HG02759 (cell line): Measurements from ENCODE around the gene BOC.

ENCODE experiments used
- ATAC-seq: cut with Tn5 transposase; IDR thresholded peaks from one replicate; pipeline ENCODE4 v1.9.1; 2021; ENCODE audit warnings: mild to moderate bottlenecking, moderate library complexity; ENCODE audit not compliant: unreplicated experiment

The BOC gene

DNA sequence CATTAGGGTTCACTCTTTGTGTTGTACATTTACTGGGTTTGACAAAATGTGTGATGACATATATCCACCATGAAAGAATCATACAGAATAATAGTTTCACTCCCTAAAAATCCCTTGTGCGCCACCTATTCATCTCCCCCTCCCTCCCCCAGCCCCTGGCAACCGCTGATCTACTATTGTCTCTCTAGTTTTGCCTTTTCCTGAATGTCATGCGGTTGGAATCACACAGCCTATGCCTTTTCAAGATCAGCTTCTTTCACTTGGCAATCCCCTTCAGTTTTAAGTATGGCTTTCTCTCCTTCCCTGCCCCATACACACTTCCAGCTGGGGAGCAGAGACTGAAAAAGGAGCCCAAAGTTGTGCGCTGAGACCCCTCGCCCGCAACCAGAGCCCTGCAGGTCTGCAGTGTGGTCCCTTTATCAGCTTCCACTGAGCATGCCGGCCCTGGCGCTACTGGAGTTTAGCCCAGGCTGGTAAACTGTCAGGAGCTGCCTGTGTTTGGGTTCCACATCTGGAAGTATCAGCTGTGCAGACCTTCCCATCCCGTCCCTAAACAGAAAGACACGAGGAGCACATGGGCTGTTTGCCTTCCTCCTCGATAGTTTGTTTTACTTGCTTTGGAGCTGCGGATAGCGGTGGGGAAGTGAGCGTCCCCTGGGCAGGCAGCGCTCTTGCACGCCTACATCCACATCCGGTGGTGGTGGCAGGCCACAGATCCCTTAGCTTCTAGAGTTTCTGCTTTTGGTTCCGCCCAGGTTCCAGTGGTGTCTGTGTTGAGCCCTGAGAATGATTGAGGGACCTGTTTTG is 12.3 kb downstream of the BOC start:
- ATAC-seq: peak; percentile 89

DNA sequence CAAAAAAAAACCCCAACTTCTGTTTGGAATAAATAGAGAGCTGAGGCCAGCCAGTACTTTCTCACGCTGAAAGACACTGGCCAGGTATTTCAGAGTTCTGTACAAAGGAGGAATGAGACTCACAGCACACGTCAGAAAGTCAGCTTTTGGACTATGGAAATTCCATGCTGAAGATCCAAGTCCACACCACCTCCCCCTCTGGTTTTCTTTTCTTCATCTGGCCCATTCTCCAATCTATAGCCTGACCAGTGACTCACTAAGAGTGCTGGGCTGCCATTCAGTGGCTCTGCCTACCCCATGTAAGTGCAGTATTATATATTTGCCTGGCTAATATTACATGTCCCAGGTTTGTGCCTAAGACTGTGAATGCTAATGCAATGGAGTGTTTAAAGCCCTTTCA is 13.9 kb downstream of the BOC start:
- ATAC-seq: no peak

DNA sequence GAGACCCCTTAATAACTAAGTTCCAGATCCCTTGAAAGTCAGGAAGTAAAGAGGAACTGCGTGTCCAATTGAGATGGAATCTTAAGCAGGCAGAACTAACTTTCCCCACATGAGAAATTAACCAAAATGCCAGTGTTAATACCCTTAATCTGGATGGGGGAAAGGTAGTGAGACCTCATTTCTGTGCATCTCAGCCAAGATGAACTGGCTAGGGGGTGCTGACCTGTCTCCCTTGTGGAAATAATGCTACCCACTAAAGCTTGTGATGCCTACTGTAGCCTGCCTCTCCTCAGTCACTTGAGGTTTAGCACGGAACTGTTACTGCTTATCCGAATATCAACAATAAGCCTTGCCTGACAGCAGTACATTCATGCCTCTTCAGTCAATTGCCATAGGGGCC is 15.1 kb downstream of the BOC start:
- no peak for ATAC-seq

DNA sequence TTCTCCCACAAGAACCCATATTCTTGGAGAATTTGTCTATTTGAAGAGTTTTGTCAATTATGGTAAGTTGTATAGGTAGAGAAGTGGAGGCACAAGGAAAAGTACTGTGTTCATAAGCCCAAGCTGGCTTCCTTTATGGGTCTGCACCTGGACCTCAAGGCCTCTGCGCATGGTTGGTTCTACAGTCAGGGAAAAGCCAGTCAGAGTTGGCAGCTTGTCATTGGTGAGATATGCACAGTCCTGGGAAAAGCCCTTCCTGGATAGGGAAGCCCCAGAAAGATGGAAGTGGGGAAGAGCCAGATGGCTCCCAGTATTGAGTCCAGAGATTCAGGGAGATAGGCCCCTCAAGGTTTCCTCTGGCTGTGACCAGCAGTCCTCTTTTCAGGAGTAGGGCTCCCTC is 15.8 kb downstream of the BOC start:
- ATAC-seq: no peak

DNA sequence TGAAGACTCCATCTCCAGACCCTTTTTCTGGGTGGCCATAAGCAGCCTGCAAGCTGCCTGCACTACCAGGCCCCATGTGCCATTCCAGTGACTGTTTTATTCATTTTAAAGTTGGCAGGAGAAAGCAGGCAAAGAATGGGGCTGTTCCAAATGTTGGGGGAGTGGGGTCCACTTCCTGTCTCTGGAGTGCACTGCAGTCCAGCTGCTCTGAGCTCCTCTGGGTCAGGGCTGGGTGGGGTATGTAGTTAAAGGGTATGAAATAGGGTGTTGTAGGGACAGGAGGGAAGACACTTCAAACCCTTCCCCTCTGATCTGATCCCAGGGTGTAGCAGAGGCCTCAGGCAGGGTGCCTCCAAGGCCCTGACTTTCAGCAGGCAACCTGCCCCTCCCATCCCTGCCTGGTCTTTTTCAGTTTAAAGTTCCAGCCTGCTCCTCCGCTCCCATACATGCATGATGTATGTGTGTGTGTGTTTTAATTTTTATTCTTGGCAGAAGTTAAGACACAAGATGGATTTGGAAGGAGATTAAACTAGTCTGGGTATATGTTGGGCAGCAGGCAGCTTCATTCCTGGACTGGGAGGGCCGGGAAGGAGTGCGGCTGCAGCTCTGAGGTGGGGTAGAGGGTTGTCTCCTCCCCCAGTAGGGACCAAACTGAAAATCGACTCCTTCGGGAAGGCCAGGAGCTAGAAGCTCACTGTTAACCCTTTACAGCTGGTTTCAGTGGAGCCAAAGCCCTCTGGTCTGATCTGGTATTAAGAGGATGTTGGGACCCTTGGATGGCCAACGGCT is 17.3 kb downstream of the BOC start:
- ATAC-seq: no peak

DNA sequence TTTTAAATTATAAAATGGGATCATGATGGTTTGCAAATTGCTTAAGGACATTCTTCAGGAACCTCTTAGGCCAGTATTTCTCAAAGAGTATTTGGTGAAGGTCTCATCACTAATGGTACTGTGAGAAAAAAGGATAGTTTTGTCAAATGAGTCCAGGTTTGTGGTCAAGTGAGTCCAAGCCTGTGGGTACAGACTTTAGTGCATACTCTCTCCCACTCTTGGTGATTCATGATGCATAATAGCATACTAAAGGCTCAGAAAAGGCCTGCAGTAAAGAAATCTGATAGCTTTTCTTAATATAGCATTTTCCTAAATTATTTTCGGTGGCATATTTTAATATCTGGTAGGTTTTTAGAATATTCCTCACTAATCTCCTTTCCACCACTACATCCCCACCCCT is 20.0 kb downstream of the BOC start:
- no peak for ATAC-seq

DNA sequence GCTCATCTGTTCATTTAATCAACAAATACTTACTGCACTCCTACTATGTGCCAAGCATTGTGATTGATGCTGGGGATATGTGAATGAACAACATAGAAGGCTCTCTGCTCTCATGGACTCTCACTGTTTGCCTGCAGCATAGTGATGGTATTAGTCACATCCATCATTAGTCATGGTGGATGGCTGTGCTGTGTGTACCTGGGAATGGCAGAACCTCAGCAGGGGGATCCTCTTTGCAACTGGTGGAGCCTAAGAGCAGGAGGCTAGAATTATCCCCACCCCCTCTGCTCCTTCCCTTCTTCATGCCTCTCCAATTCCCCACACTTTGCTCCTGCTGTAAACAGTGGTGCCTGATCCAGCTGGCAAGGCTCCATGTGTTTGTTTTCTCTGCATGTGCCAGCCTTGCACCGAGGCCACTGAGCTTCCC is 20.5 kb downstream of the BOC start:
- no peak for ATAC-seq

DNA sequence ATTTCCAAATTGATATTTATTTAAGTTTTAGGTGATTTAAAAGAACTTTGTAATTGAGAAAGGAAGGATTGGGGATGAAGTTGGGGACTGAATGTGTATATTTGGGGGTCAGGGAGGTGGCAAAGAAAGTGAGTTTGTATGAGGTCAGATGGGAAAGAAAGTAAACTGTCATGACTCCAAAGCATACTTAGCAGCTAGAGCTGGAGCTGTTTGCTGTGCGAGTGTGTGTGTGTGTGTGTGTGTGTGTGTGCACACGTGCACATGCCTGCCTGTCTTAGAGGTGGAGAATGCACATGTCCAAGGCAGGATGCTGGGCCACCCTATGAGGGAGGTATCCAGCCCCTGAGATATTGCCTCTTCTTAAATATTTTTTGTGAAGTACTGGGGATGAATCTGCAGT is 21.0 kb downstream of the BOC start:
- no peak for ATAC-seq

DNA sequence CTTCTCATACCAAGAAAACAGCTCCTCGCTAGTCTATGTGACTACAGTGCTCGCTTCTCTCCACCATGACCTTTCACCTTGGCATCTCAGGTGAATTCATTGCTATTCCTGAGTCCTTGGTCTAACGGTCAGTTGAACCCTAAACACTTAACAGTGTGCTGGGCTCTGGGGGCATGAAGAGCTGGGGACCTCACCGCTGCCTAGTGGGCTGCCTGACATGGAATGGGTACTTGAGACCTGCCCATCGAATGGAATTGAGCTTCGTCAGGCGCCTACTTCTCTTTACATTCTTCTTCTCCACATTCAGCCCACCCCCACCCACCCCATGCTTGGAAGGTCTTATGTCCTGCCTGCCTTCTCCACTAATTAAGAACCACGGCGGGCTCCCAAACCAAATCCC is 22.1 kb downstream of the BOC start:
- no peak for ATAC-seq

DNA sequence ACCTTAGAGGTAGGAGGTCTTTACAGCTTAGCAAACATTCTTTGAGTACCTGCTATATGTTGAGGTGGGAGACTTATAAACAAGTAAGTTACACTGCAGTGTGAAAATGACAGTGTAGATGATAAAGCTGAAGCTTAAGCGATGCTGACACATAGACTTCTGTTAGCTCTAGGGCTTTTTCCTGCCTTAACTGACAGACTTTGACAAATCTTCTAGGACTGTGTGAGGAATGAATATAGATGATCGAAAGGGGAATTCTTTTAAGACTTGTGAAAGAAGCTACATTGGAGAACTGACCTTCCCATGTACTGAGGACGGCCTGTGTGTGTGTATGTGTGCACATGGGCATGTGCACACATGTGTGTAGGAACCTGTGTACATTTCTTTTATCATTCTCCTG is 22.7 kb downstream of the BOC start:
- ATAC-seq: no peak

DNA sequence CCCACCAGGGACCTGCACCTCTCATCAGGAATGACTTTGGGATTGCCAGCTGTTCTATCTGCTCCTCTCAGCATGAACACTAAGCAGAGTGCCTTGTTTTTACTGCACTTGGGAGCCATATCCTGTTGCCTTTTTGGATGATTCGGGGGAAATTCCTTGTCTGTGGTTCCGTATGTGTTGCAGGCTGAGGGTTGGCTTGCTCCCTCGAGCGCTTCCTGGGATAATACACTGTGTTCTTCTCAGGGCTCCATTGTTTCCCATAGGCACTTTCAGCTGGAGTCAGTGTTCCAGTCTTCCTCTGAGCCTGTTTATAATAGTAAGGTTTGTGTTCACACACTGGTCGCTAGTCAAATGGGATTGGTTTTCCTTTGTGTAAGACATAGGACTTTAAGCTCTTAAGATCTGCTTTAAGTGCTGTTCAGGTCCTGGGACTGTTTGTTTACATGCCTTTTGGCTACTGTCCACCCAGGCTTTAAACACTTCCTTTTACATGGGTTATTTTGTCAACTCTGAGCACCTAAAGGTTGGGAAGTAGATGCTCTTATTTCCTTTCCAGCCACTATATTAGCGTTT is 23.4 kb downstream of the BOC start:
- no peak for ATAC-seq

DNA sequence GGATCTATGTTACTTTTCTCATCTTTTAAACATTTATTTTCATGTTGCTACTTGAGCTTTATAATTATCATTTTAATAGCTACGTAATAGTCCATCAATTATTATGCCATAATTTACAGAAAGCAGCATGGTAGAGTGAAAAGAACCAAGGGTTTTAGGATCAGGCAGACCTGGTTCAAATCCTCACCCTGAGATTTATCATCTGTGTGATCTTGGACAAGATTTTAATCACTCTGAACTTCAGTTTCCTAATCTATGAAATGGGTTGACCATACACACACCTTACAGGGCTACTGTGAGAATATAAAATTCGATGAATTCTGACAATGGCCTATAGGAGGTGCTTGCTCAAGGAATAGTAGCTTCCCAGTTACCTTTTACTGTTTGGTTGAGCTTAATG is 27.1 kb downstream of the BOC start:
- no peak for ATAC-seq

DNA sequence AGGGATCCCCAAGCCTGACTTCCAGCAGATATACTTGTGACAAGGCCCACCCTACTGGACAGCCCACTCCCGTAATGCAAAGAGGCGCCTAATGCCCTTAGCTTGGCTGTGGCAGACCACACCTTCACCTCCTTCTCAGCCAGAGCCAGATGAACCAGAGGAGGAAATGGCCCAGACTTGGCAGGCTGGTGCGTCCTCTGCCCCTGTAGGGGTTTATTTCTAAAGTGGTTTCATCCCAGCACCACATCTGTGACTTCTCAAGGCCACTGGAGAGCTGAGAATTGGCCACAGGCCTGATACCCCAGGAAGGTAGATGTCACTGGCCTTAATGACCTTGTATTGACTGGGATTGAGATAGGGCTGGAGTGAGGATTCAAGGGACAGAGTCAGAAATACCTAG is 29.5 kb downstream of the BOC start:
- no peak for ATAC-seq

DNA sequence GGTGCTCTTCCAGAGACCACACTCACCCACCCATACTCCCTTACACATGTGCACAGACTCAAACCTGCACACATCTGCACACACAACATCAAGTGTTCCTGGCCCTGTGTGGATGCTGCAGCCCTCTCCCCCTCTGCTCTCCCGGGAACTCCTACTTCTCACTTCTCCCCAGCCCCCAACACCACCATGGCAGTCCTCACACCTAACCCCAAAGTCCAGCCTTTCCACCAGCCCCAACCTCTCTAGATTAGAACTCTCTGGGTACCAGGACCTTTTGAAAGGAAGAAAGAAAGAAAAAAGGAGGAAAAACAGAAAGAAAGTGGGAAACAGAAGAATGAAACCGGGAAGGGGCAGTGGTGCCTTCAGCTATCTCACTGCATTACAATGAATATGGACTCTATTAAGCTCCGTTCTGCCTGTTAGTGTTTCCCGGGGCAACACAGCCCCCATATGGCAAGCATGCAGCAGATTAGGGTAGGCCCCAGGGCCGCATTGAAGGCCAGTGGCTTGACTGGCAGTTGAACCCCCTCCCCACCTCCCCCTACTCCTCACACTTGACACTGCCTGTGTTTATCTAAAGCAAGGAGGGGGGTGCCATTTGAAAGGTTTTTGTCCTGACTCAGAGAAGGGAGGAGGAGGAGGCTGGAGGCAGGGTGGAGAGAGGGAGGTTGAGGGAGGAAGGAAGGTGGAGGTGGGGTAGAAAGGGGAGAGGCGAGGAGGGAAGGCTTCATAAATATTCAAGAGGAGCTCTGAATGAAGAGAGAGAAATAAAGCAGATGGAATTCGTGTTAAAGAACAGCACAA is 30.1 kb downstream of the BOC start:
- ATAC-seq: no peak

DNA sequence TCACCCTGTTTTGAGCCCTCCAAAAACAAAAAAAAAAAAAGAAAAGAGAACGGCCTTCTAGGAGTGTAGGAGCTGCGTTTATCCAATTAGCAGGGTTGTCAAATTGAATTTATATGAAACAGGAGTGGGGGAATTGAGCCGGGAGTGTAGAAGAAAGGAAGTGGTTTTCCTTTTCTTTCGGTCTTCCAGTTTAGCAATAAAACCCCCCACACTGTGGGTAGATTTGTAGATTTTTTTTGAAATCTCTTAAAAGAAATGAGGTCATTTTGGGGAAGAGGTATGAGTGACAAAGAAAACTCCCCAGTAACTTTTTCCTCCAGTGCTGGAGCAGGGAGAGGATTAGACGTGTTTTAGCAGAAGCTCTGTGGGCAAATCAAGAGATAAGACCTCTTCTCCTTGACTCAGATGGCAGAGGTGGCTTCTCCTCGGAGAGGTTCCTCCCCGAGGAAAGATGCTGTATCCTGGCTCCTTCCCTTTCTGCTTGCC is 30.8 kb downstream of the BOC start:
- ATAC-seq: no peak

DNA sequence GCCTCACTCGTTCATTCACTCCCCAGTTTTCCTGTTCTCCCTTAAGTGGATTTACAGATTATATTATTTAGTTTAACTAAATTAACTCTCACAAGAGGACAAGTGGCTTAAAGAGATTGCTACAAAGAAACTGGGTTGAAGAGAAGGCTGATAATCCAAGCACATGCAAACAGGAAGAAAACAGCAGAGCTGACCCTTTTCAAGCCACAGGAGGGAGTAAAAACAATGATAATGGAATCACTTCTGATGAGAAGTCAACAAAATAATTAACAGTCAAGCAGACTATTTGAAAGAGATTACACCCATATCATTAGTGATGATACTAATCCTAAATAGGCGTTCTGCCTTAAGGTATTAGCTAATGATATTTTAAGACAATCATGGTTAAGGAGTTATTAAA is 31.7 kb downstream of the BOC start:
- ATAC-seq: no peak

DNA sequence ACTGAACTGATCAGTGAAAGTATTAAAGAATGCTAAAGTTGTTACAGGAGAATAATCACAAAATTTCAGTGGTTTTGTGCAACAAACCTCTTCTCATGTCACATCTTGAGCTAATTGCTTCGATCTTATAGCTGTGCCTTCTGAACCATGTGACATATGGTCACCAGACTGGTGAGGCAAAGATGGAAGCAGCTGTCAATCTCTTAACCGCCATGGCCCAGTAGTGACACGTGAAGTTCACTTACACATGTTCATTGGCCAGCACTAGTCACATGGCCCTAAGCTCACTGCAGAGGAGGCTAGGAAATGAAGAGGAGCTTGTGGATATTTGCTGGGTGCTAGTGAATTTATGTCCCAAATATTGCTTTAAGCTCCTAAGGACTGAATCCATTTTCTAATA is 32.5 kb downstream of the BOC start:
- ATAC-seq: no peak

DNA sequence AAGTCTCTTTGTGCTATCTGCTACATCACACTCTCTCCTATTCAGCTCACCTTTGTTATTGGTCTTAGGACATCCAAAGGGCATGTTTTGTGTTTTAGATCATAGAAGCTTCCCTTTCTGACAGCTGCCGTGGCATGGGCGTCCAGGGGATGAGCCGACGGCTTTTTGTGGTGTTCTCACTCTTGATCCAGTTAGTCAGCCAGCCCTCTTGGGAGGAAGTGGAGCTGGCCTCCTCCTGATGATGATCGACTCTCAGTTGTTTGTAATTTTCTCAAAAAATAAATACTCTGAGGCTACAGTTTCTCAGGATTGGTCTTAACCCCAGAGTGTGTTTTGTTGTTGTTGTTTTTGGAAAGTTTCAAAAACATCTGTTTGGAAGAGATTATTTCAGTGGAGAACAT is 34.4 kb downstream of the BOC start:
- ATAC-seq: no peak

DNA sequence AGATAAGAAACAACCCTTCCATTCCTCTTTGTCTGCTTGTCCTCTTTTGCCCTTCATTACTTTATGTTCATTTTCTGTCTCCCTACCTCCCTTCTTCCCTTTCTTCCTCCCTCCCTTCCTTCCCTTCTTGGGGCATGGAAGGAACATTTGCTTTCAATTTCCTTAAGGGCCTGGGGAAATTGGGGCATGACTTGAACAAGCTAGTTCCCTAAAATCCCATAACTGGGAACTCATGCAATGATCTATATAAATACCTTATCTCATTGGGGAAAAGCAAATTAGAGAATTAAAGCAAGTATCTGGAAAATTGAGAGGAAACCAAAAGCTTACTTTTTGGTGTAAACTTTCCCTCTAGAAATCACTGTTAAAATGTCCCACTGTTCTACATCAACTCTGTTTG is 35.7 kb downstream of the BOC start:
- ATAC-seq: no peak

DNA sequence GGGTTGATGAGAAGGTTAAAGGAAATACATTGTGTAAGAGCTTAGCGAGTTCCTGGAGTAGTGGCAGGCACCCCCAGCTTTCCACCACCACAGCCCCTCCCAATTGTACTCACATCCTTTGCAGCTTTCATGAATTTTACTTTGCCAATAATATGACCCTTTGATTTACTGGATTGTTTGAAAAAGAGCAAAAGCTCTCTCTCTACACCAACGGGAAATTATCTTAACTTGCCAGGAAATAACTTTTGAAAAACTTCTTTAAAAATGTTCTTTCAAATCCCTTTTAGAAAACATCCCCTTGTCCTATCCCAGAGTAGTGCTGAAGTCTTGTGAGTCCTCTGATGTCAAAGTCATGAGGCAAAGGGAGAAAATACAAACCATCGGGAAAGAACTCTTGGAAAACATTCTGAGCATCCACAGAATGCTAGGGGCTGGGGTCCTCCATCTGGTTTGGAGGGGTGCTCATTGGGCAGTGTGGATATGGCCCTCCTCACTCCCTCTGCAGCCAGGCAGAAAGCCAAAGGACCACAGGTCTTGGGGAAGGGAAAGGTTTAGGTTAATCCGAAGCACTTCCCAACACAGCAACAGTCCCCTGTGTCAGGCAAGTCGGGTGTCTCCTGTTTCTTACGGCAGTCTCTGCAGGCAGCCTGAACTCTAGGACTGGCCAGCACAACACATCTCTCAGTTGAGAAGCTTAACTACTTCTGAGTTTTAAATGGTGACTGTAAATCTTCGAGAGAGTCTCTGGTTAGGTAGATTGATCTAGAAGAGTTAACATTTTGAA is 36.5 kb downstream of the BOC start:
- no peak for ATAC-seq
